Measurements from ENCODE around the gene BDKRB2.

GRCh38 chr14:96268431-96269358 is 64.1 kb downstream of the BDKRB2 start:
- no peak for TF ChIP-seq CTCF (IDR thresholded peaks at IDR 0.05; ENCODE audit: low read length)
- TF ChIP-seq EZH2 (optimal IDR thresholded peaks at IDR 0.05; ENCODE audit: low read depth, low read length) = no peak
- no peak for TF ChIP-seq EZH2phosphoT487 (IDR thresholded peaks at IDR 0.05; ENCODE audit: low read length)
